ENCODE results near the gene QKI. TPM values are rescaled to one million over a fixed set of nuclear protein-coding genes. Genes with fewer than 3 reads are reported as not detected.

The QKI gene
- total RNA-seq, 2 donors from 2014 or later, result 87.4 to 95.3 TPM

- Mint-ChIP-seq H3K36me3 (ENCODE audit: low read depth) (no peaks in the 10 kb centered on the region), H3K4me3 (no peak overlapping the region), H3K27ac (no peak overlapping the region), H3K4me1 (peaks cover 2% of the 10 kb centered on the region), H3K27me3 (peaks cover 19% of the 10 kb centered on the region)
- no peak for ATAC-seq
- H3K9me3 ChIP-seq (ENCODE audit: control insufficient read depth, low read length, poor library complexity, severe bottlenecking), result no peaks in the 10 kb centered on the region
- no peak for DNase-seq
Observed at GRCh38 chr6:163600331-163600730, 185.8 kb downstream of the QKI start.

GRCh38 chr6:163600781-163601180 lies 186.3 kb downstream of the QKI start:
- no peak overlapping the region for H3K4me3 Mint-ChIP-seq
- no peaks in the 10 kb centered on the region for H3K36me3 Mint-ChIP-seq (ENCODE audit: low read depth)
- DNase-seq (no peak), ATAC-seq (no peak)
- H3K27me3 Mint-ChIP-seq, result peaks cover 19% of the 10 kb centered on the region
- no peaks in the 10 kb centered on the region for H3K9me3 ChIP-seq (ENCODE audit: control insufficient read depth, low read length, poor library complexity, severe bottlenecking)
- peaks cover 2% of the 10 kb centered on the region for H3K4me1 Mint-ChIP-seq
- H3K27ac Mint-ChIP-seq, result no peak overlapping the region

- peaks cover 19% of the 10 kb centered on the region for H3K27me3 Mint-ChIP-seq
- no peak overlapping the region for H3K27ac Mint-ChIP-seq
- DNase-seq, result no peak
- peaks cover 2% of the 10 kb centered on the region for H3K4me1 Mint-ChIP-seq
- H3K36me3 Mint-ChIP-seq (ENCODE audit: low read depth), result no peaks in the 10 kb centered on the region
- H3K4me3 Mint-ChIP-seq, result no peak overlapping the region
- H3K9me3 ChIP-seq (ENCODE audit: control insufficient read depth, low read length, poor library complexity, severe bottlenecking), result no peaks in the 10 kb centered on the region
- ATAC-seq, result no peak
Observed at GRCh38 chr6:163602851-163603250, 188.3 kb downstream of the QKI start.

GRCh38 chr6:163603395-163603794 lies 188.9 kb downstream of the QKI start:
- Mint-ChIP-seq H3K27me3 (peaks cover 19% of the 10 kb centered on the region), H3K4me1 (peaks cover 2% of the 10 kb centered on the region), H3K4me3 (no peak overlapping the region), H3K36me3 (ENCODE audit: low read depth) (no peaks in the 10 kb centered on the region), H3K27ac (no peak overlapping the region)
- no peaks in the 10 kb centered on the region for H3K9me3 ChIP-seq (ENCODE audit: control insufficient read depth, low read length, poor library complexity, severe bottlenecking)
- no peak for DNase-seq
- no peak for ATAC-seq

GRCh38 chr6:163605385-163606097 lies 191.0 kb downstream of the QKI start:
- DNase-seq (no peak), ATAC-seq (no peak)
- Mint-ChIP-seq H3K4me3 (no peak overlapping the region), H3K36me3 (ENCODE audit: low read depth) (no peaks in the 10 kb centered on the region), H3K27me3 (peaks cover 19% of the 10 kb centered on the region), H3K4me1 (peaks cover 2% of the 10 kb centered on the region), H3K27ac (no peak overlapping the region)
- H3K9me3 ChIP-seq (ENCODE audit: control insufficient read depth, low read length, poor library complexity, severe bottlenecking), result no peaks in the 10 kb centered on the region

- no peak for DNase-seq
- no peak overlapping the region for H3K27ac Mint-ChIP-seq
- no peak for ATAC-seq
- H3K4me3 Mint-ChIP-seq, result no peak overlapping the region
- no peaks in the 10 kb centered on the region for H3K9me3 ChIP-seq (ENCODE audit: control insufficient read depth, low read length, poor library complexity, severe bottlenecking)
- peaks cover 2% of the 10 kb centered on the region for H3K4me1 Mint-ChIP-seq
- H3K27me3 Mint-ChIP-seq, result peaks cover 18% of the 10 kb centered on the region
- H3K36me3 Mint-ChIP-seq (ENCODE audit: low read depth), result no peaks in the 10 kb centered on the region
Observed at GRCh38 chr6:163607792-163608191, 193.3 kb downstream of the QKI start.

- no peaks in the 10 kb centered on the region for H3K9me3 ChIP-seq (ENCODE audit: control insufficient read depth, low read length, poor library complexity, severe bottlenecking)
- no peak overlapping the region for H3K27ac Mint-ChIP-seq
- H3K4me3 Mint-ChIP-seq, result no peak overlapping the region
- ATAC-seq, result no peak
- H3K4me1 Mint-ChIP-seq, result peaks cover 2% of the 10 kb centered on the region
- DNase-seq, result no peak
- peaks cover 15% of the 10 kb centered on the region for H3K27me3 Mint-ChIP-seq
- no peaks in the 10 kb centered on the region for H3K36me3 Mint-ChIP-seq (ENCODE audit: low read depth)
Observed at GRCh38 chr6:163608204-163608644, 193.7 kb downstream of the QKI start.

- Mint-ChIP-seq H3K4me3 (no peak overlapping the region), H3K36me3 (ENCODE audit: low read depth) (no peaks in the 10 kb centered on the region), H3K27me3 (peaks cover 12% of the 10 kb centered on the region), H3K4me1 (no peaks in the 10 kb centered on the region), H3K27ac (no peak overlapping the region)
- no peak for ATAC-seq
- no peak for DNase-seq
- H3K9me3 ChIP-seq (ENCODE audit: control insufficient read depth, low read length, poor library complexity, severe bottlenecking), result no peaks in the 10 kb centered on the region
Observed at GRCh38 chr6:163612200-163612599, 197.7 kb downstream of the QKI start.

GRCh38 chr6:163613025-163613424 lies 198.5 kb downstream of the QKI start:
- ATAC-seq (no peak), DNase-seq (no peak)
- peaks cover 12% of the 10 kb centered on the region for H3K27me3 Mint-ChIP-seq
- no peak overlapping the region for H3K27ac Mint-ChIP-seq
- H3K4me3 Mint-ChIP-seq, result no peak overlapping the region
- H3K36me3 Mint-ChIP-seq (ENCODE audit: low read depth), result no peaks in the 10 kb centered on the region
- H3K4me1 Mint-ChIP-seq, result no peaks in the 10 kb centered on the region
- no peaks in the 10 kb centered on the region for H3K9me3 ChIP-seq (ENCODE audit: control insufficient read depth, low read length, poor library complexity, severe bottlenecking)

- Mint-ChIP-seq H3K27ac (no peak overlapping the region), H3K36me3 (ENCODE audit: low read depth) (no peaks in the 10 kb centered on the region), H3K4me3 (no peak overlapping the region), H3K4me1 (no peaks in the 10 kb centered on the region), H3K27me3 (peaks cover 12% of the 10 kb centered on the region)
- DNase-seq (no peak), ATAC-seq (no peak)
- H3K9me3 ChIP-seq (ENCODE audit: control insufficient read depth, low read length, poor library complexity, severe bottlenecking), result no peaks in the 10 kb centered on the region
Observed at GRCh38 chr6:163613668-163614067, 199.2 kb downstream of the QKI start.

- H3K27ac Mint-ChIP-seq, result no peak overlapping the region
- DNase-seq (no peak), ATAC-seq (no peak)
- no peaks in the 10 kb centered on the region for H3K36me3 Mint-ChIP-seq (ENCODE audit: low read depth)
- peaks cover 2% of the 10 kb centered on the region for H3K4me1 Mint-ChIP-seq
- no peaks in the 10 kb centered on the region for H3K9me3 ChIP-seq (ENCODE audit: control insufficient read depth, low read length, poor library complexity, severe bottlenecking)
- no peak overlapping the region for H3K4me3 Mint-ChIP-seq
- H3K27me3 Mint-ChIP-seq, result peaks cover 12% of the 10 kb centered on the region
Observed at GRCh38 chr6:163616452-163616851, 201.9 kb downstream of the QKI start.

- DNase-seq (no peak), ATAC-seq (no peak)
- Mint-ChIP-seq H3K4me1 (peaks cover 2% of the 10 kb centered on the region), H3K27ac (no peak overlapping the region), H3K27me3 (peaks cover 9% of the 10 kb centered on the region), H3K36me3 (ENCODE audit: low read depth) (no peaks in the 10 kb centered on the region), H3K4me3 (no peak overlapping the region)
- no peaks in the 10 kb centered on the region for H3K9me3 ChIP-seq (ENCODE audit: control insufficient read depth, low read length, poor library complexity, severe bottlenecking)
Observed at GRCh38 chr6:163617549-163617948, 203.0 kb downstream of the QKI start.

- Mint-ChIP-seq H3K36me3 (ENCODE audit: low read depth) (no peaks in the 10 kb centered on the region), H3K27me3 (peaks cover 5% of the 10 kb centered on the region), H3K27ac (no peak overlapping the region), H3K4me3 (no peak overlapping the region), H3K4me1 (peaks cover 2% of the 10 kb centered on the region)
- ATAC-seq, result no peak
- DNase-seq, result no peak
- H3K9me3 ChIP-seq (ENCODE audit: control insufficient read depth, low read length, poor library complexity, severe bottlenecking), result no peaks in the 10 kb centered on the region
Observed at GRCh38 chr6:163620101-163620500, 205.6 kb downstream of the QKI start.

GRCh38 chr6:163620670-163621330 lies 206.3 kb downstream of the QKI start:
- H3K9me3 ChIP-seq (ENCODE audit: control insufficient read depth, low read length, poor library complexity, severe bottlenecking), result no peaks in the 10 kb centered on the region
- ATAC-seq, result no peak
- peaks cover 5% of the 10 kb centered on the region for H3K27me3 Mint-ChIP-seq
- no peak overlapping the region for H3K4me3 Mint-ChIP-seq
- DNase-seq, result no peak
- no peak overlapping the region for H3K27ac Mint-ChIP-seq
- no peaks in the 10 kb centered on the region for H3K36me3 Mint-ChIP-seq (ENCODE audit: low read depth)
- H3K4me1 Mint-ChIP-seq, result peaks cover 2% of the 10 kb centered on the region
